WTC11 (cell line): Measurements from ENCODE around the gene LBH. TPM values are rescaled to one million over a fixed set of nuclear protein-coding genes. Genes with fewer than 3 reads are reported as not detected.

Source experiments
- ATAC-seq: fragments of 200-7000 bp; cut with Tn5 transposase; 2 replicates; pipeline ENCODE4 v1.10.0; 2021; ENCODE audit warnings: mild to moderate bottlenecking, moderate library complexity
- CTCF ChIA-PET: fragments of 300-600 bp; sonication (Branson Sonifier 250); formaldehyde crosslinking; loops from one replicate; lab custom pipeline; 2021; ENCODE audit warnings: antibody characterized with exemption; lab: Charles Lee
- POLR2A ChIA-PET: fragments of 350-600 bp; sonication (Branson Sonifier 250); formaldehyde crosslinking; loops from one replicate; lab custom pipeline; 2021; ENCODE audit warnings: antibody characterized with exemption; lab: Charles Lee
- DNase-seq: peaks from one replicate; pipeline ENCODE4 v3.0.0; 2021; ENCODE audit warnings: low spot score
- H3K27ac Mint-ChIP-seq: 2 replicates; pipeline ENCODE4 v1.8.0; 2021; ENCODE audit warnings: mixed read lengths
- H3K27me3 Mint-ChIP-seq: 2 replicates; pipeline ENCODE4 v1.8.0; 2021; ENCODE audit warnings: low read depth, mild to moderate bottlenecking, moderate library complexity, mixed read lengths
- H3K36me3 Mint-ChIP-seq: 2 replicates; pipeline ENCODE4 v1.8.0; 2021; ENCODE audit warnings: mixed read lengths
- H3K4me1 Mint-ChIP-seq: 2 replicates; pipeline ENCODE4 v1.8.0; 2022; ENCODE audit warnings: mixed read lengths
- H3K4me3 Mint-ChIP-seq: 2 replicates; pipeline ENCODE4 v1.8.0; 2021; ENCODE audit warnings: mild to moderate bottlenecking, moderate library complexity, mixed read lengths
- H3K9me3 Mint-ChIP-seq: 2 replicates; pipeline ENCODE4 v1.8.0; 2021; ENCODE audit warnings: mixed read lengths
- ATF1 ChIP-seq: sonication (generic); formaldehyde crosslinking; IDR thresholded peaks from 2 replicates; pipeline ENCODE4 v1.8.1; 2023; ENCODE audit warnings: mild to moderate bottlenecking, moderate library complexity, missing genetic modification reagents
- NR3C1 ChIP-seq: sonication (generic); formaldehyde crosslinking; conservative IDR thresholded peaks from 2 replicates; pipeline ENCODE4 v1.8.1; 2023; ENCODE audit warnings: low read depth, mild to moderate bottlenecking, missing genetic modification reagents
- OVOL2 ChIP-seq: fragments of 250-450 bp; sonication (Bioruptor Pico); IDR thresholded peaks from 2 replicates; pipeline ENCODE4 v1.9.0; 2021; ENCODE audit warnings: mild to moderate bottlenecking, borderline replicate concordance
- PRDM15 ChIP-seq: sonication (generic); formaldehyde crosslinking; IDR thresholded peaks from 2 replicates; pipeline ENCODE4 v1.8.0; 2022; ENCODE audit warnings: missing genetic modification reagents
- PRRX2 ChIP-seq: fragments of 250-450 bp; sonication (Bioruptor Pico); IDR thresholded peaks from 2 replicates; pipeline ENCODE4 v1.8.0; 2021; ENCODE audit warnings: mild to moderate bottlenecking
- TEAD4 ChIP-seq: sonication (generic); formaldehyde crosslinking; IDR thresholded peaks from 2 replicates; pipeline ENCODE4 v1.8.0; 2022; ENCODE audit warnings: mild to moderate bottlenecking, missing genetic modification reagents
- USF2 ChIP-seq: sonication (generic); formaldehyde crosslinking; IDR thresholded peaks from 2 replicates; pipeline ENCODE4 v1.8.1; 2023; ENCODE audit warnings: mild to moderate bottlenecking, missing genetic modification reagents, moderate library complexity
- ZNF263 ChIP-seq: sonication (generic); formaldehyde crosslinking; IDR thresholded peaks from 2 replicates; pipeline ENCODE4 v1.8.1; 2022; ENCODE audit warnings: low read depth, mild to moderate bottlenecking, moderate library complexity, missing genetic modification reagents
- ZNF423 ChIP-seq: fragments of 250-450 bp; sonication (Bioruptor Pico); IDR thresholded peaks from 2 replicates; pipeline ENCODE4 v2.1.2; 2022; ENCODE audit warnings: mild to moderate bottlenecking, moderate library complexity
- ZNF512 ChIP-seq: sonication (generic); formaldehyde crosslinking; IDR thresholded peaks from 2 replicates; pipeline ENCODE4 v1.8.1; 2022; ENCODE audit warnings: missing genetic modification reagents, borderline replicate concordance
- total RNA-seq: library from RNA; stranded (reverse); gene quantifications from 3 replicates; pipeline ENCODE4 v1.2.3, GENCODE V29; 2021
- TF ChIP-seq, protein P1 (sequence below): sonication (generic); formaldehyde crosslinking; IDR thresholded peaks from 2 replicates; pipeline ENCODE4 v1.8.0; 2022; ENCODE audit warnings: mild to moderate bottlenecking, missing genetic modification reagents
- TF ChIP-seq, protein P2 (sequence below): fragments of 250-450 bp; sonication (Bioruptor Pico); IDR thresholded peaks from 2 replicates; pipeline ENCODE4 v1.9.0; 2021; ENCODE audit warnings: mild to moderate bottlenecking, borderline replicate concordance

LBH gene
- total RNA-seq, 1 experiment from 2014 or later: 47.3 TPM

DNA sequence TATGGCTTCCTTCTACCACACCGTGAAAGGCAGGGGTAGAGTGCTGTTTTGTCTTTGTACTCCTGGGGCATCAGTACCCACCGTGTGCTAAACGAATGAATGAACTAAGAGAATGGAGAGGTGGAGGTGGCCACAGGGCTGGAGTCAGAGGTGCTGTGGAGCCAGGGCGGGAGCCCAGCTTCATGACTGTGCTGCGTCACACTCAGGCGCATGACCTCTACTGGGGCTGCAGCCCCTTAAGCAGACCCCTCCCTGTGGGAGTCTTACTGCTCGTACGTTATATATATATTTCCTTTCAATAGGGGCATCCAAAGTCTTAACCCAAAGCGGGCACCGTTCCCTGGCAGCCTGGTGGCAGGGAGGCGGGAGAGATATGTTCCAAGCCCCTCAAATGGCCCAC lies 18.0 kb upstream of the LBH start (continued):
- TF ChIP-seq PRDM15: no peak

DNA sequence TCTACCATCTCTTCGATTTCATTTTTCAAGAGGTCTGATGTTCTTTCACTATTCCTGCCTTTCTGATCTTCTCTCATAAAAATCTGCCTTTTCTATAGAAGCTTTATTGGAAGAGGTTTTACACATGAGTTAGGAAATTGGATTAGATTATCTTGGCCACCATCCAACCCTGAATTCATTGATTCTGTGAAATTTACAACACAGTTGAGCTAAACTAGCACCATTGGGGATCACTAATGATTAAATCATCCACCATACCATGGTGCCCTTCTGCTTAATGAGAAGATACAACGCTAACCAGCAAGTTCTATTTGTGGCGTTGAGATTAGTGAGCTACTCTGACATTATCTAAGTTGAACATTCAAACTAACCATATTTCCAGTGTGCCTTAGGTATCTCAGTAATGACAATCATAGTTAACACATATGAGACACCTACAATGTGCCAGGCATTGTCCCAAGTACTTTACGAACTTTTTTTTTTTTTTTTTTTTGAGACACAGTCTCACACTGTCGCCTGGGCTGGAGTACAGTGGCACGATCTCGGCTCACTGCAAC lies 17.3 kb upstream of the LBH start:
- CTCF ChIA-PET: interaction anchor here (0.7 to 1.5 kb wide), 5 partner anchors 25 to 498 kb away, joined by 4 read pairs; no protein-coding TSS in a partner anchor

DNA sequence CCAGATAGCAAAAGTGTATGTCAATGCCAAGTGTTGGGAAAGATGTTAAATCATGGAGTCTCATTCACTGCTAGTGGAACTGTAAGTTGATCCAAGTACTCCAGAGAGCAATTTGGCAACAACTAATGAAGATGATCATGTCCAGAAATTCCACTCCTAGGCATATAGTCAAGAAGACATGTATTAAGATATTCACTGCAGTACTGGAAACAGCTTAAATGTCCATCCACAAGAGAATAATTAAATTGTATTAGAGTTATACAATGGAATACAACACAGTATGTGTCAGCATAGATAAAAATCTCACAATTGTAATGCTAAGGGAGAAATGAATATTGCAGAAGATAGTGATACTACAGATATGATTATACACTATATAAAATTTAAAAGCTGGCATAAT lies 15.2 kb upstream of the LBH start:
- TF ChIP-seq, protein P1, sequence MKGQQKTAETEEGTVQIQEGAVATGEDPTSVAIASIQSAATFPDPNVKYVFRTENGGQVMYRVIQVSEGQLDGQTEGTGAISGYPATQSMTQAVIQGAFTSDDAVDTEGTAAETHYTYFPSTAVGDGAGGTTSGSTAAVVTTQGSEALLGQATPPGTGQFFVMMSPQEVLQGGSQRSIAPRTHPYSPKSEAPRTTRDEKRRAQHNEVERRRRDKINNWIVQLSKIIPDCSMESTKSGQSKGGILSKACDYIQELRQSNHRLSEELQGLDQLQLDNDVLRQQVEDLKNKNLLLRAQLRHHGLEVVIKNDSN (CRISPR knock-in tag): no peak
- TF ChIP-seq NR3C1 (CRISPR knock-in tag) (no peak), ZNF512 (CRISPR knock-in tag) (no peak), OVOL2 (no peak), TEAD4 (no peak), PRRX2 (CRISPR knock-in tag) (no peak), USF2 (CRISPR knock-in tag) (no peak)
- TF ChIP-seq, protein P2, sequence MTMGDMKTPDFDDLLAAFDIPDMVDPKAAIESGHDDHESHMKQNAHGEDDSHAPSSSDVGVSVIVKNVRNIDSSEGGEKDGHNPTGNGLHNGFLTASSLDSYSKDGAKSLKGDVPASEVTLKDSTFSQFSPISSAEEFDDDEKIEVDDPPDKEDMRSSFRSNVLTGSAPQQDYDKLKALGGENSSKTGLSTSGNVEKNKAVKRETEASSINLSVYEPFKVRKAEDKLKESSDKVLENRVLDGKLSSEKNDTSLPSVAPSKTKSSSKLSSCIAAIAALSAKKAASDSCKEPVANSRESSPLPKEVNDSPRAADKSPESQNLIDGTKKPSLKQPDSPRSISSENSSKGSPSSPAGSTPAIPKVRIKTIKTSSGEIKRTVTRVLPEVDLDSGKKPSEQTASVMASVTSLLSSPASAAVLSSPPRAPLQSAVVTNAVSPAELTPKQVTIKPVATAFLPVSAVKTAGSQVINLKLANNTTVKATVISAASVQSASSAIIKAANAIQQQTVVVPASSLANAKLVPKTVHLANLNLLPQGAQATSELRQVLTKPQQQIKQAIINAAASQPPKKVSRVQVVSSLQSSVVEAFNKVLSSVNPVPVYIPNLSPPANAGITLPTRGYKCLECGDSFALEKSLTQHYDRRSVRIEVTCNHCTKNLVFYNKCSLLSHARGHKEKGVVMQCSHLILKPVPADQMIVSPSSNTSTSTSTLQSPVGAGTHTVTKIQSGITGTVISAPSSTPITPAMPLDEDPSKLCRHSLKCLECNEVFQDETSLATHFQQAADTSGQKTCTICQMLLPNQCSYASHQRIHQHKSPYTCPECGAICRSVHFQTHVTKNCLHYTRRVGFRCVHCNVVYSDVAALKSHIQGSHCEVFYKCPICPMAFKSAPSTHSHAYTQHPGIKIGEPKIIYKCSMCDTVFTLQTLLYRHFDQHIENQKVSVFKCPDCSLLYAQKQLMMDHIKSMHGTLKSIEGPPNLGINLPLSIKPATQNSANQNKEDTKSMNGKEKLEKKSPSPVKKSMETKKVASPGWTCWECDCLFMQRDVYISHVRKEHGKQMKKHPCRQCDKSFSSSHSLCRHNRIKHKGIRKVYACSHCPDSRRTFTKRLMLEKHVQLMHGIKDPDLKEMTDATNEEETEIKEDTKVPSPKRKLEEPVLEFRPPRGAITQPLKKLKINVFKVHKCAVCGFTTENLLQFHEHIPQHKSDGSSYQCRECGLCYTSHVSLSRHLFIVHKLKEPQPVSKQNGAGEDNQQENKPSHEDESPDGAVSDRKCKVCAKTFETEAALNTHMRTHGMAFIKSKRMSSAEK (CRISPR knock-in tag): no peak
- Mint-ChIP-seq H3K9me3 (no peaks in the 10 kb centered on the region), H3K4me3 (no peak overlapping the region), H3K27me3 (no peaks in the 10 kb centered on the region), H3K27ac (no peak overlapping the region), H3K4me1 (peaks cover 21% of the 10 kb centered on the region), H3K36me3 (no peaks in the 10 kb centered on the region)
- POLR2A ChIA-PET: no interaction called here
- CTCF ChIA-PET: no interaction called here
- no peak for ATAC-seq
- DNase-seq: no peak

More for the DNA sequence above, 17.3 kb upstream of the LBH start:
- DNase-seq: no peak
- H3K4me1 Mint-ChIP-seq: peaks cover 22% of the 10 kb centered on the region
- TF ChIP-seq ZNF263 (no peak), ZNF423 (CRISPR knock-in tag) (no peak), ATF1 (CRISPR knock-in tag) (no peak)
- no peaks in the 10 kb centered on the region for H3K9me3 Mint-ChIP-seq
- no peaks in the 10 kb centered on the region for H3K36me3 Mint-ChIP-seq
- no peak overlapping the region for H3K4me3 Mint-ChIP-seq
- ATAC-seq: no peak
- no peak overlapping the region for H3K27ac Mint-ChIP-seq
- H3K27me3 Mint-ChIP-seq: no peaks in the 10 kb centered on the region
- POLR2A ChIA-PET: no interaction called here
